Measurements from ENCODE around the gene C5orf15.
"Not testable (repeated sequence)": the region's sequence is repeated elsewhere in the genome, so short reads cannot be mapped to it uniquely, and the experiment has no call there.

C5orf15 gene

GRCh38 chr5:133993185-133993936 is 24.9 kb upstream of the C5orf15 start:
- no peak for DNase-seq

GRCh38 chr5:133992429-133993155 is 24.2 kb upstream of the C5orf15 start:
- DNase-seq, result no peak

- DNase-seq, result no peak
Observed at GRCh38 chr5:133991171-133991910, 22.9 kb upstream of the C5orf15 start.

- no peak for DNase-seq
Observed at GRCh38 chr5:133990396-133990795, 22.0 kb upstream of the C5orf15 start.

GRCh38 chr5:133985540-133986180 is 17.2 kb upstream of the C5orf15 start:
- DNase-seq, result no peak

- DNase-seq, result no peak
Observed at GRCh38 chr5:133983674-133984073, 15.2 kb upstream of the C5orf15 start.

GRCh38 chr5:133981714-133982113 is 13.3 kb upstream of the C5orf15 start:
- no peak for DNase-seq

- no peak for DNase-seq
Observed at GRCh38 chr5:133980652-133981051, 12.2 kb upstream of the C5orf15 start.

- no peak for DNase-seq
Observed at GRCh38 chr5:133978943-133979342, 10.5 kb upstream of the C5orf15 start.

- DNase-seq, result no peak
Observed at GRCh38 chr5:133977858-133978257, 9.4 kb upstream of the C5orf15 start.

GRCh38 chr5:133977161-133977787 is 8.8 kb upstream of the C5orf15 start:
- DNase-seq, result no peak

GRCh38 chr5:133975546-133975945 is 7.1 kb upstream of the C5orf15 start:
- not testable (repeated sequence) for DNase-seq

- DNase-seq, result no peak
Observed at GRCh38 chr5:133974142-133974541, 5.7 kb upstream of the C5orf15 start.

- no peak for DNase-seq
Observed at GRCh38 chr5:133970325-133970909, 2.0 kb upstream of the C5orf15 start.

- no peak for DNase-seq
Observed at GRCh38 chr5:133969654-133970324, 1.4 kb upstream of the C5orf15 start.

GRCh38 chr5:133967698-133968203 is 674 bp downstream of the C5orf15 start:
- no peak for DNase-seq

GRCh38 chr5:133967124-133967523 is 1.3 kb downstream of the C5orf15 start:
- DNase-seq, result no peak

- DNase-seq, result no peak
Observed at GRCh38 chr5:133966090-133966489, 2.3 kb downstream of the C5orf15 start.

GRCh38 chr5:133963493-133964128 is 4.8 kb downstream of the C5orf15 start:
- DNase-seq, result no peak

GRCh38 chr5:133962801-133963476 is 5.5 kb downstream of the C5orf15 start:
- no peak for DNase-seq

All from activated effector memory CD4-positive, alpha-beta T cell treated with Interleukin-2 at 50 U/mL for 16 hours (primary cell).